H1 (cell line): ENCODE results near the gene CCT5. TPM values are rescaled to one million over a fixed set of nuclear protein-coding genes. Genes with fewer than 3 reads are reported as not detected.
A peak's percentile ranks its signal among the peaks of the same experiment; 100 is the strongest.

Source experiments
- CTCF ChIA-PET: fragments of 300-600 bp; sonication (Branson Sonifier 250); formaldehyde crosslinking; loops from one replicate; lab custom pipeline; 2021; ENCODE audit not compliant: partially characterized antibody; lab: Charles Lee
- POLR2A ChIA-PET: fragments of 300-600 bp; sonication (Branson Sonifier 250); formaldehyde crosslinking; loops from one replicate; lab custom pipeline; 2021; ENCODE audit warnings: inconsistent platforms; ENCODE audit not compliant: partially characterized antibody; lab: Charles Lee
- DNase-seq, 2 experiments: peaks; one replicate each; pipeline versions ENCODE4 v3.0.0 to v3.0.0-alpha.2; 2010 to 2022; ENCODE audit warnings: low spot score in 2 of 2, low read depth in 1 of 2, mixed read lengths in 1 of 2
- FAIRE-seq: peaks from 2 replicates; lab custom pipeline; 2011; peaks lifted over from hg19 to GRCh38; lab: Jason Lieb, UNC
- H2AFZ ChIP-seq: 2 replicates; pipeline ENCODE4 v1.8.1; 2012; ENCODE audit warnings: low read length, inconsistent platforms
- H2AK5ac ChIP-seq: 2 replicates; pipeline ENCODE4 v1.6.1; 2013; ENCODE audit warnings: low read depth, low read length
- H2BK120ac ChIP-seq: replicated peaks from 2 replicates; pipeline ENCODE3; 2013; ENCODE audit warnings: low read depth, low read length, inconsistent platforms
- H2BK12ac ChIP-seq: 2 replicates; pipeline ENCODE4 v1.6.1; 2013; ENCODE audit warnings: low read depth, low read length
- H2BK15ac ChIP-seq: 2 replicates; pipeline ENCODE4 v1.6.1; 2013; ENCODE audit warnings: low read length
- H2BK20ac ChIP-seq: 2 replicates; pipeline ENCODE4 v1.6.1; 2013; ENCODE audit warnings: low read length
- H2BK5ac ChIP-seq: 2 replicates; pipeline ENCODE4 v1.6.1; 2013; ENCODE audit warnings: low read depth, low read length
- H3K14ac ChIP-seq: 2 replicates; pipeline ENCODE4 v1.6.1; 2013; ENCODE audit warnings: inconsistent platforms; ENCODE audit not compliant: insufficient read length
- H3K18ac ChIP-seq: 2 replicates; pipeline ENCODE4 v1.6.1; 2013; ENCODE audit warnings: low read length; ENCODE audit errors: extremely low read depth
- H3K23ac ChIP-seq: 2 replicates; pipeline ENCODE4 v1.6.1; 2013; ENCODE audit warnings: inconsistent platforms; ENCODE audit not compliant: insufficient read length
- H3K23me2 ChIP-seq: 2 replicates; pipeline ENCODE4 v1.6.1; 2013; ENCODE audit warnings: low read depth, low read length
- H3K27ac ChIP-seq: 2 replicates; pipeline ENCODE4 v1.6.1; 2011; ENCODE audit warnings: low read depth, low read length, inconsistent platforms
- H3K27me3 ChIP-seq, 4 experiments: replicated peaks in 1 of 4; 1 replicate in 1 of 4; 2 replicates in 3 of 4; pipeline versions ENCODE4 v1.6.1 to v1.8.1; 2011 to 2013; ENCODE audit warnings: low read length in 3 of 4, mild to moderate bottlenecking in 3 of 4, inconsistent platforms in 2 of 4, mixed read lengths in 2 of 4, moderate library complexity in 1 of 4; ENCODE audit not compliant: control insufficient read depth in 3 of 4, insufficient read depth in 3 of 4; ENCODE audit errors: extremely low read depth in 1 of 4
- H3K36me3 ChIP-seq, 4 experiments: 2 replicates each; pipeline versions ENCODE4 v1.6.1 to v1.8.1; 2011 to 2013; ENCODE audit warnings: mild to moderate bottlenecking in 4 of 4, low read length in 3 of 4, moderate library complexity in 2 of 4, control low read depth in 1 of 4, inconsistent platforms in 1 of 4; ENCODE audit not compliant: insufficient read depth in 4 of 4, control insufficient read depth in 2 of 4
- H3K4ac ChIP-seq: replicated peaks from 2 replicates; pipeline ENCODE3; 2013; ENCODE audit warnings: low read length, low read depth, mixed read lengths, inconsistent platforms; ENCODE audit not compliant: insufficient read length
- H3K4me1 ChIP-seq, 4 experiments: replicated peaks in 1 of 4; 1 replicate in 1 of 4; 2 replicates in 3 of 4; pipeline versions ENCODE4 v1.6.1 to v1.8.1; 2011 to 2013; ENCODE audit warnings: low read length in 3 of 4, inconsistent platforms in 2 of 4, mixed read lengths in 1 of 4; ENCODE audit not compliant: insufficient read depth in 4 of 4, control insufficient read depth in 3 of 4
- H3K4me2 ChIP-seq, 2 experiments: 2 replicates each; pipeline versions ENCODE4 v1.6.1 to v1.8.1; 2011 to 2013; ENCODE audit warnings: low read depth in 2 of 2, low read length in 2 of 2, control low read depth in 1 of 2, inconsistent platforms in 1 of 2, mild to moderate bottlenecking in 1 of 2; ENCODE audit not compliant: insufficient read depth in 1 of 2
- H3K4me3 ChIP-seq, 4 experiments: fragments of 200-600, 300-600 bp in 1 of 4; sonication (generic), shearing (Covaris generic), sonication (Bioruptor Twin) in 1 of 4; 2 replicates each; pipeline versions ENCODE4 v1.5.1 to v1.8.1; 2011 to 2016; ENCODE audit warnings: low read length in 4 of 4, low read depth in 3 of 4, control low read depth in 2 of 4, inconsistent platforms in 2 of 4, mild to moderate bottlenecking in 2 of 4, mixed read lengths in 1 of 4, moderate library complexity in 1 of 4; ENCODE audit not compliant: insufficient read depth in 2 of 4; ENCODE audit errors: extremely low read depth in 1 of 4
- H3K56ac ChIP-seq: replicated peaks from 2 replicates; pipeline ENCODE3; 2013; ENCODE audit warnings: low read depth, mild to moderate bottlenecking, mixed read lengths, low read length, inconsistent platforms; ENCODE audit not compliant: insufficient read length
- H3K79me1 ChIP-seq: 2 replicates; pipeline ENCODE4 v1.6.1; 2013; ENCODE audit warnings: low read depth, low read length, control low read depth
- H3K79me2 ChIP-seq, 2 experiments: 2 replicates each; pipeline versions ENCODE4 v1.6.1 to v1.8.1; 2012 to 2013; ENCODE audit warnings: low read length in 2 of 2, mild to moderate bottlenecking in 2 of 2, inconsistent platforms in 1 of 2; ENCODE audit not compliant: insufficient read depth in 2 of 2, control insufficient read depth in 1 of 2
- H3K9ac ChIP-seq, 4 experiments: replicated peaks in 1 of 4; 1 replicate in 1 of 4; 2 replicates in 3 of 4; pipeline versions ENCODE4 v1.6.1 to v1.8.1; 2011 to 2013; ENCODE audit warnings: low read depth in 3 of 4, low read length in 3 of 4, control low read depth in 2 of 4, mild to moderate bottlenecking in 2 of 4, moderate library complexity in 2 of 4, inconsistent platforms in 1 of 4; ENCODE audit errors: extremely low read depth in 1 of 4
- H3K9me3 ChIP-seq, 2 experiments: 2 replicates each; pipeline versions ENCODE4 v1.6.1 to v1.8.1; 2012 to 2013; ENCODE audit warnings: mild to moderate bottlenecking in 2 of 2, moderate library complexity in 2 of 2, control low read depth in 1 of 2, inconsistent platforms in 1 of 2, low read depth in 1 of 2, low read length in 1 of 2, mixed read lengths in 1 of 2; ENCODE audit not compliant: insufficient read depth in 2 of 2
- H4K20me1 ChIP-seq, 2 experiments: replicated peaks in 1 of 2; 2 replicates each; pipeline versions ENCODE3 to v1.8.1; 2011 to 2013; ENCODE audit warnings: inconsistent platforms in 2 of 2, low read length in 2 of 2, mild to moderate bottlenecking in 1 of 2; ENCODE audit not compliant: insufficient read depth in 2 of 2, control insufficient read depth in 1 of 2
- H4K5ac ChIP-seq: 2 replicates; pipeline ENCODE4 v1.6.1; 2013; ENCODE audit warnings: low read length, low read depth, mixed read lengths, inconsistent platforms; ENCODE audit not compliant: insufficient read length
- H4K8ac ChIP-seq: 2 replicates; pipeline ENCODE4 v1.8.0; 2013; ENCODE audit warnings: mild to moderate bottlenecking, moderate library complexity, low read length, inconsistent platforms; ENCODE audit not compliant: insufficient read depth; ENCODE audit errors: extremely low read depth
- H4K91ac ChIP-seq: replicated peaks from 2 replicates; pipeline ENCODE3; 2013; ENCODE audit warnings: low read length, mixed read lengths, inconsistent platforms; ENCODE audit not compliant: insufficient read length
- CBX8 ChIP-seq: fragments of 300-800, 300-1000 bp; sonication (generic); IDR thresholded peaks from 2 replicates; pipeline ENCODE4 v1.7.1; 2016; ENCODE audit warnings: low read depth, low read length, borderline replicate concordance
- KDM5A ChIP-seq: fragments of 200-600 bp; IDR thresholded peaks from 2 replicates; pipeline ENCODE4 v1.7.1; 2012; ENCODE audit warnings: mild to moderate bottlenecking, low read length, inconsistent platforms, mixed read lengths
- NRF1 ChIP-seq: IDR thresholded peaks from 2 replicates; pipeline ENCODE4 v1.6.1; 2011; ENCODE audit warnings: mild to moderate bottlenecking, low read depth, low read length, improper control_type of control experiment
- SIRT6 ChIP-seq: IDR thresholded peaks from one replicate; pipeline ENCODE4 v1.7.1; 2012; ENCODE audit warnings: low read length, inconsistent platforms
- WGBS, 2 experiments: shearing (Covaris generic) in 1 of 2; methylation state at CpG; one replicate each; pipeline versions ENCODE4 v1.1.6 to v1.1.7; 2013 to 2015; ENCODE audit warnings: low lambda C conversion rate in 2 of 2, mixed read lengths in 2 of 2, inconsistent platforms in 1 of 2, low coverage in 1 of 2, missing lambda C conversion rate in 1 of 2; ENCODE audit not compliant: insufficient replicate concordance in 2 of 2, insufficient coverage in 1 of 2, insufficient read length in 1 of 2; ENCODE audit errors: extremely low coverage in 1 of 2, missing lambda C conversion rate in 1 of 2; 5-methylcytosine and 5-hydroxymethylcytosine counted together
- polyA plus RNA-seq, 7 experiments: library from polyadenylated mRNA; depleted of rRNA in 3 of 7; stranded (reverse) in 5 of 7; unstranded in 2 of 7; fragments of >200 nt in 5 of 7; fragments of 200-250 nt in 2 of 7; gene quantifications; 1 replicate in 5 of 7; 2 replicates in 1 of 7; 4 replicates in 1 of 7; pipeline versions ENCODE4 v1.2.1 to v1.2.3, GENCODE V29; 2011 to 2013; ENCODE audit warnings: missing spikeins in 2 of 7, mixed read lengths in 2 of 7
- small RNA-seq: library from polyadenylated mRNA; stranded (forward); fragments of <200 nt; extraction: miRNeasy Mini kit (QIAGEN cat#:217004); gene quantifications from one replicate; pipeline ENCODE3, GENCODE V24; 2013; ENCODE audit not compliant: insufficient read depth
- total RNA-seq: library from RNA; stranded (reverse); fragmentation: NEBNext Ultra II Directional; extraction: Animal tissue kit (Norgen Biotek cat#: 25700); gene quantifications from 2 replicates; pipeline ENCODE4 v1.2.1, GENCODE V29; 2021

CCT5 gene
- total and polyA plus RNA-seq, 2 of the 8 experiments (the other 6 are each of a cell fraction or from before 2014, with no cell fraction given), result 425 to 549 TPM

- H3K9me3 ChIP-seq, result no peaks in the 10 kb centered on the region; a peak in 1 of 4 replicates
- TF ChIP-seq CBX8 (no peak), NRF1 (no peak), KDM5A (no peak), SIRT6 (no peak)
- no peak overlapping the region for H3K4me2 ChIP-seq
- H3K4me1 ChIP-seq, result no peaks in the 10 kb centered on the region; a peak in 2 of 7 replicates
- H2BK120ac ChIP-seq, result no peak overlapping the region
- H2BK15ac ChIP-seq, result no peak overlapping the region
- no peak overlapping the region for H2AK5ac ChIP-seq
- H3K56ac ChIP-seq, result no peak overlapping the region
- 89% methylated on average over 5 of the region's 5 CpGs; no CpG with 5 or more reads in 1 of the 2 experiments for WGBS, 2 experiments
- H2BK20ac ChIP-seq, result no peak overlapping the region
- no peak for DNase-seq
- POLR2A ChIA-PET, result interaction anchor here (1.2 to 1.3 kb wide), 2 partner anchors 16 to 51 kb away, joined by 3 to 4 read pairs; no protein-coding TSS in a partner anchor
- no peak overlapping the region for H4K5ac ChIP-seq
- no peaks in the 10 kb centered on the region for H3K79me1 ChIP-seq
- H3K9ac ChIP-seq, result no peak overlapping the region
- no peak overlapping the region for H2BK5ac ChIP-seq
- H4K8ac ChIP-seq, result no peak overlapping the region
- H3K4ac ChIP-seq, result peak overlapping the region; percentile 21
- CTCF ChIA-PET, result interaction anchor here (1.1 kb wide), 1 partner anchor 31 kb away, joined by 4 read pairs; no protein-coding TSS in a partner anchor
- H3K4me3 ChIP-seq, result no peak overlapping the region
- no peak for FAIRE-seq
- no peaks in the 10 kb centered on the region for H3K79me2 ChIP-seq
- no peaks in the 10 kb centered on the region for H3K27me3 ChIP-seq
- no peaks in the 10 kb centered on the region for H4K20me1 ChIP-seq
- H4K91ac ChIP-seq, result no peak overlapping the region
- no peaks in the 10 kb centered on the region for H3K36me3 ChIP-seq
- H2AFZ ChIP-seq, result no peak overlapping the region
- H3K14ac ChIP-seq, result no peak overlapping the region
- no peak overlapping the region for H3K18ac ChIP-seq
- H3K23me2 ChIP-seq, result no peaks in the 10 kb centered on the region
- H3K23ac ChIP-seq, result no peak overlapping the region
- H3K27ac ChIP-seq, result no peak overlapping the region
- no peak overlapping the region for H2BK12ac ChIP-seq
These were observed 65.1 kb downstream of the CCT5 start for GRCh38 chr5:10315201-10315600.

Small RNAs within 50 kb of the gene (small RNA-seq; reads per million reads assigned to genes)
- gene RF00019, result not detected

Other genes with a start within 250 kb of the CCT5 start
- 14.2 and 15.2 TPM in 2 replicates for gene ATPSCKMT, start 392 bp upstream of the CCT5 start, total RNA-seq
- 6.2 and 7.5 TPM in 2 replicates for gene ATPSCKMT, start 392 bp upstream of the CCT5 start, polyA plus RNA-seq (2011; rRNA removed)
- 27.9 and 30.9 TPM in 2 replicates for gene CMBL, start 57.6 kb downstream of the CCT5 start, total RNA-seq
- 32.1 and 53.7 TPM in 2 replicates for gene CMBL, start 57.6 kb downstream of the CCT5 start, polyA plus RNA-seq (2011; rRNA removed)
- gene MARCHF6, start 103.4 kb downstream of the CCT5 start, total RNA-seq, result 109 and 118 TPM in 2 replicates
- 74.1 and 93.1 TPM in 2 replicates for gene MARCHF6, start 103.4 kb downstream of the CCT5 start, polyA plus RNA-seq (2011; rRNA removed)
- 0.38 and 0.73 TPM in 2 replicates for gene ROPN1L, start 191.6 kb downstream of the CCT5 start, total RNA-seq
- gene ROPN1L, start 191.6 kb downstream of the CCT5 start, polyA plus RNA-seq (2011; rRNA removed), result 0.24 and 0.28 TPM in 2 replicates